Lower leg skin (tissue), 3 donors: Measurements from ENCODE around the gene RIMKLB.

Experiments used
- POLR2A ChIP-seq, 2 donors: fragments of 450-650 bp; IDR thresholded peaks; one replicate each; pipeline ENCODE4 v1.6.1; 2016 to 2017; ENCODE audit warnings: antibody characterized with exemption in 2 of 2, mild to moderate bottlenecking in 1 of 2, moderate library complexity in 1 of 2
- TF ChIP-seq, protein P1 (sequence below), 3 donors: fragments of 450-650 bp; IDR thresholded peaks; one replicate each; pipeline ENCODE4 v1.5.1; 2016; ENCODE audit warnings: antibody characterized with exemption in 3 of 3, mild to moderate bottlenecking in 3 of 3, moderate library complexity in 2 of 3

DNA sequence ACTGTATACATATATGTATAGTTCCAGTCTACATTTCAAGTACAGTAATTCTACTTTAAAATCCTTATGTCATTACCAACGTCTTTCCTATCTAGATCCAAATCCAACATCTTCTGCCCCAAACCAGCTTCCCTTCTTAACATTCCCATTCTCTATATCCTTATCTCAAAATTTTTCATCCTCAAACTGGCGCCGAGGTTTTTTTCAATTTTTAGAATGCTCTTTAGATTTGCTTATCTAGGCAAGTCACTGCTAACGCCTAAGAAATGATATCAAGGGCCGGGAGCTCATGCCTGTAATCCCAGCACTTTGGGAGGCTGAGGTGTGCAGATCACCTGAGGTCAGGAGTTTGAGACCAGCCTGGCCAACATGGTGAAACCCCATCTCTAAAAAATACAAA is 48.3 kb downstream of the RIMKLB start:
- TF ChIP-seq, protein P1, sequence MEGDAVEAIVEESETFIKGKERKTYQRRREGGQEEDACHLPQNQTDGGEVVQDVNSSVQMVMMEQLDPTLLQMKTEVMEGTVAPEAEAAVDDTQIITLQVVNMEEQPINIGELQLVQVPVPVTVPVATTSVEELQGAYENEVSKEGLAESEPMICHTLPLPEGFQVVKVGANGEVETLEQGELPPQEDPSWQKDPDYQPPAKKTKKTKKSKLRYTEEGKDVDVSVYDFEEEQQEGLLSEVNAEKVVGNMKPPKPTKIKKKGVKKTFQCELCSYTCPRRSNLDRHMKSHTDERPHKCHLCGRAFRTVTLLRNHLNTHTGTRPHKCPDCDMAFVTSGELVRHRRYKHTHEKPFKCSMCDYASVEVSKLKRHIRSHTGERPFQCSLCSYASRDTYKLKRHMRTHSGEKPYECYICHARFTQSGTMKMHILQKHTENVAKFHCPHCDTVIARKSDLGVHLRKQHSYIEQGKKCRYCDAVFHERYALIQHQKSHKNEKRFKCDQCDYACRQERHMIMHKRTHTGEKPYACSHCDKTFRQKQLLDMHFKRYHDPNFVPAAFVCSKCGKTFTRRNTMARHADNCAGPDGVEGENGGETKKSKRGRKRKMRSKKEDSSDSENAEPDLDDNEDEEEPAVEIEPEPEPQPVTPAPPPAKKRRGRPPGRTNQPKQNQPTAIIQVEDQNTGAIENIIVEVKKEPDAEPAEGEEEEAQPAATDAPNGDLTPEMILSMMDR (IDR thresholded peaks at IDR 0.05): no peak
- TF ChIP-seq POLR2A (IDR thresholded peaks at IDR 0.05): no peak
